Pancreas (tissue), 10 donors: ENCODE data around the gene BMF. TPM values are rescaled to one million over a fixed set of nuclear protein-coding genes. Genes with fewer than 3 reads are reported as not detected.

Source experiments
- ATAC-seq, 4 donors: fragments of 200-7000 bp; cut with Tn5 transposase; one replicate each; pipeline versions ENCODE4 v1.8.0 to v1.9.1; 2020; ENCODE audit warnings: mild to moderate bottlenecking in 4 of 4, moderate library complexity in 4 of 4
- DNase-seq, 6 donors: peaks; one replicate each; pipeline ENCODE4 v3.0.0-alpha.2; 2020
- FAIRE-seq: peaks from 2 replicates; lab custom pipeline; 2012; peaks lifted over from hg19 to GRCh38; lab: Jason Lieb, UNC
- H3K27ac ChIP-seq, 4 donors: fragments of 200-600 bp; sonication (generic); 1 replicate in 3 of 4; 2 replicates in 1 of 4; pipeline versions ENCODE4 v1.5.0 to v1.8.0; 2020
- H3K27me3 ChIP-seq, 4 donors: fragments of 200-600 bp; one replicate each; pipeline ENCODE4 v1.8.0; 2021
- H3K36me3 ChIP-seq, 3 donors: fragments of 200-600 bp; sonication (generic) in 1 of 3; one replicate each; pipeline versions ENCODE4 v1.5.0 to v1.8.0; 2020 to 2021
- H3K4me1 ChIP-seq, 3 donors: fragments of 200-600 bp; one replicate each; pipeline ENCODE4 v1.8.0; 2021
- H3K4me3 ChIP-seq, 4 donors: fragments of 200-600 bp; sonication (generic) in 2 of 4; one replicate each; pipeline versions ENCODE4 v1.5.0 to v1.8.0; 2020 to 2021
- H3K9me3 ChIP-seq, 4 donors: fragments of 200-600 bp; one replicate each; pipeline ENCODE4 v1.8.0; 2021
- WGBS, 2 donors: extraction: QIAGEN DNeasy Blood & Tissue Kit; methylation state at CpG; one replicate each; pipeline ENCODE4 v1.1.7; 2013; 5-methylcytosine and 5-hydroxymethylcytosine counted together
- intact Hi-C, 3 donors: fragments of 100-400 bp; cut with DNase I; formaldehyde crosslinking; loops; one replicate each; pipeline versions ENCODE4 v1.11.1 to v1.14.2; 2022
- polyA plus RNA-seq, 2 donors: library from polyadenylated mRNA; stranded (reverse); fragments of 200-250 nt; gene quantifications; one replicate each; pipeline ENCODE4 v1.2.3, GENCODE V29; 2013
- total RNA-seq, 6 donors: library from RNA; stranded (reverse); fragmentation: NEBNext Ultra II Directional in 4 of 6; extraction: Animal tissue kit (Norgen Biotek cat#: 25700) in 4 of 6; gene quantifications; one replicate each; pipeline versions ENCODE4 v1.2.1 to v1.2.4, GENCODE V29; 2021 to 2023
- TF ChIP-seq, protein P1 (sequence below), 4 donors: fragments of 200-600 bp; sonication (generic) in 3 of 4; IDR thresholded peaks; one replicate each; pipeline versions ENCODE4 v1.5.0 to v1.8.0; 2021; ENCODE audit warnings: antibody characterized with exemption in 4 of 4
- donor health status: healthy with polysubstance abuse.
- donor health status: DM: no; HTN: no; CAD: no; lungs with moderate emphysema.
- donor health status: DM: no; HTN: no; CAD: no.
- donor health status: control.
- donor health status: control.
- donor health status: Bipolar disorder and iron deficiency.
- donor health status: DM: yes; HTN: yes; CAD: no.
- donor health status: DM: no; HTN: no; CAD: no.
- donor health status: DM: no; HTN: no; CAD: no.
- donor health status: DM: yes; HTN: yes; CAD: no.

BMF gene
- total and polyA plus RNA-seq, 8 donors: 4.1 to 25.9 (median 6.1) TPM

- intact Hi-C loops: no loop called here
- TF ChIP-seq, protein P1, sequence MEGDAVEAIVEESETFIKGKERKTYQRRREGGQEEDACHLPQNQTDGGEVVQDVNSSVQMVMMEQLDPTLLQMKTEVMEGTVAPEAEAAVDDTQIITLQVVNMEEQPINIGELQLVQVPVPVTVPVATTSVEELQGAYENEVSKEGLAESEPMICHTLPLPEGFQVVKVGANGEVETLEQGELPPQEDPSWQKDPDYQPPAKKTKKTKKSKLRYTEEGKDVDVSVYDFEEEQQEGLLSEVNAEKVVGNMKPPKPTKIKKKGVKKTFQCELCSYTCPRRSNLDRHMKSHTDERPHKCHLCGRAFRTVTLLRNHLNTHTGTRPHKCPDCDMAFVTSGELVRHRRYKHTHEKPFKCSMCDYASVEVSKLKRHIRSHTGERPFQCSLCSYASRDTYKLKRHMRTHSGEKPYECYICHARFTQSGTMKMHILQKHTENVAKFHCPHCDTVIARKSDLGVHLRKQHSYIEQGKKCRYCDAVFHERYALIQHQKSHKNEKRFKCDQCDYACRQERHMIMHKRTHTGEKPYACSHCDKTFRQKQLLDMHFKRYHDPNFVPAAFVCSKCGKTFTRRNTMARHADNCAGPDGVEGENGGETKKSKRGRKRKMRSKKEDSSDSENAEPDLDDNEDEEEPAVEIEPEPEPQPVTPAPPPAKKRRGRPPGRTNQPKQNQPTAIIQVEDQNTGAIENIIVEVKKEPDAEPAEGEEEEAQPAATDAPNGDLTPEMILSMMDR (IDR thresholded peaks at IDR 0.05): no peak
- no peak overlapping the region for H3K4me3 ChIP-seq
- no peaks in the 10 kb centered on the region for H3K27me3 ChIP-seq
- H3K9me3 ChIP-seq: no peaks in the 10 kb centered on the region
- peak overlapping the region; percentile 74 to 95 (median 89) for H3K27ac ChIP-seq
- H3K36me3 ChIP-seq: no peaks in the 10 kb centered on the region
- DNase-seq (peak; percentile 77 to 92 (median 82)), FAIRE-seq (no peak), ATAC-seq (peak; percentile 71 to 86 (median 80))
- peaks cover 69 to 75% (median 72%) of the 10 kb centered on the region in 3 donors for H3K4me1 ChIP-seq
- WGBS, 2 donors: 9 to 14% methylated on average over 12 of the region's 12 CpGs
Observed at GRCh38 chr15:40098489-40099261, 10.0 kb downstream of the BMF start.

DNA sequence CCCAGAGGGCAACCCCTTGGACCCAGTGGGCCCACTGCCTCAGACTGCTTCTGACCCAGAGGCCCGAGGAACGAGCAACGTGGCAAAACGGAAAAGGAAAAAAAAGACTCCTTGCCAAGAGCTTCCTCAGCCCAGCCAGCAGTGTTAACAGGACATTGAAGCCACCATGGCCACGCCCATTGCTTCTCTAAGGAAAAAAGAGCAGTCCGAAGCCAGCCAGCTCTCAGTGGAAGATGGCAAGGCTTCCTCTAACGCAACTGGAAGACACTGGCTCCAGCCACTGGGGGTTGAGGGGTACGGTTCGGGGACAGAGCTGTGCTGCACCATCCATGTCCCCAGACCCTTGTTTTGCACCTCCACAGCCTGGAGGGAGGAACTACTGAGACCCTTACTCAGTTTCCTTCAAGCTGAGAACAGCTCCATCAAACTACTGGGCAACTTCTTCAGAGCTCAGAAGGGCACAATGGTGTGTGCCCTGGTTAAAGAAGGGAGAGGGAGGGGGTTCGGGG is 10.7 kb downstream of the BMF start:
- FAIRE-seq (no peak), ATAC-seq (peak; percentile 42 to 56 (median 49)), DNase-seq (peak; percentile 47 to 75 (median 66))
- Histone ChIP-seq H3K27me3 (no peaks in the 10 kb centered on the region), H3K9me3 (no peaks in the 10 kb centered on the region), H3K27ac (peak overlapping the region; percentile 74 to 95 (median 89)), H3K4me3 (no peak overlapping the region), H3K4me1 (peaks cover 67 to 70% (median 69%) of the 10 kb centered on the region in 3 donors), H3K36me3 (no peaks in the 10 kb centered on the region)
- TF ChIP-seq, protein P1 (IDR thresholded peaks at IDR 0.05): no peak
- intact Hi-C loops: no loop called here
- 38 to 45% methylated on average over 10 of the region's 10 CpGs for WGBS, 2 donors

DNA sequence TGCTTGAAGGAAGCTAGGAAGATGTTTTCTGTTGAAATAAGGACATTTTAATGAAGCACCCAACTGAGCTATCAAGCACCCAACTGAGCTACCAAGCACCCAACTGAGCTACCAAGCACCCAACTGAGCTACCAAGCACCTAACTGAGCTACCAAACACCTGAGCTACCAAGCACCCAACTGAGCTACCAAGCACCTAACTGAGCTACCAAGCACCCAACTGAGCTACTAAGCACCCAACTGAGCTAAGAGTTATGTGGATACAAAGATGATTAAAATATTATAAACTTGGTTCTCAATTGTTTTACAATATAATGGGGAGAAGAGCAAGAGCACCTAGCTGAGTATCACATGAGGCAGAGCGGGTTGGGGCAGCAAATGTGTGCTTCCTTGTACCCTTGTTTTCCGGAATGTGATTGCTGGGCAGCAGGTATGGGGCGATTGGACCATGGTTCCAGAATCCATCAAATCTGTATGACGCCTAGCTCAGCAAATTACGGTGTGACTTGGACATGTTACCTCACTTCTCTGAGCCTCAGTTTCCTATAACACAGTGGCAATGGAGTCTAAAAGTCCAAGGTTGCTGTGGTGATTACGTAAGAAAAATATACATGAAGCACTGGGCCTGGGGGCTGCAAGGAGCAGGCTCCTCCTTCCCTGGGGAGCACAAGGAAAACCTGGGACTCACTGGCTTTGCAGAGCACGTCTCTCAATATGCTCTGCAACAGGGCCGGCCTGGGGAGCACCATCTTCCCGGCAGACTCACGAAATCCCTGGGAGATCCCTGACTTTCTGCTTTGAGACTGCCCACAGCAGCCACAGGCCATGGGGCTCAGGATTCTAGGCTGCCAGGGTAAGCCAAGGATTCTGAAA is 11.3 kb downstream of the BMF start:
- ATAC-seq (no peak), DNase-seq (peak in 1 of 6 donors; percentile 47), FAIRE-seq (no peak)
- no peaks in the 10 kb centered on the region for H3K36me3 ChIP-seq
- no peaks in the 10 kb centered on the region for H3K27me3 ChIP-seq
- H3K9me3 ChIP-seq: no peaks in the 10 kb centered on the region
- H3K4me3 ChIP-seq: no peak overlapping the region
- peak overlapping the region; percentile 74 to 95 (median 89) for H3K27ac ChIP-seq
- H3K4me1 ChIP-seq: peaks cover 60 to 70% (median 64%) of the 10 kb centered on the region in 3 donors
- intact Hi-C loops: no loop called here
- TF ChIP-seq, protein P1 (IDR thresholded peaks at IDR 0.05): no peak
- 61 to 66% methylated on average over 10 of the region's 10 CpGs for WGBS, 2 donors

GRCh38 chr15:40096094-40096891 is 12.4 kb downstream of the BMF start:
- intact Hi-C loops: no loop called here
- ATAC-seq (no peak), DNase-seq (no peak), FAIRE-seq (no peak)
- Histone ChIP-seq H3K27me3 (no peaks in the 10 kb centered on the region), H3K9me3 (no peaks in the 10 kb centered on the region), H3K36me3 (no peaks in the 10 kb centered on the region), H3K27ac (no peak overlapping the region), H3K4me3 (no peak overlapping the region), H3K4me1 (peaks cover 59 to 70% (median 61%) of the 10 kb centered on the region in 3 donors)
- 66 to 69% methylated on average over 8 of the region's 8 CpGs for WGBS, 2 donors
- TF ChIP-seq, protein P1 (IDR thresholded peaks at IDR 0.05): no peak
